Suprapubic skin (tissue), 4 donors: ENCODE data around the gene TTLL7.

Experiments
- CTCF ChIP-seq, 2 donors: fragments of 200-600 bp in 1 of 2; fragments of 450-650 bp in 1 of 2; sonication (generic) in 1 of 2; IDR thresholded peaks; one replicate each; pipeline ENCODE4 v1.5.1; 2016 to 2019; ENCODE audit warnings: antibody characterized with exemption in 2 of 2, mild to moderate bottlenecking in 1 of 2, moderate library complexity in 1 of 2
- POLR2A ChIP-seq, 2 donors: fragments of 450-650 bp; IDR thresholded peaks; one replicate each; pipeline ENCODE4 v1.6.1; 2017; ENCODE audit warnings: antibody characterized with exemption in 2 of 2, mild to moderate bottlenecking in 2 of 2, moderate library complexity in 2 of 2
- POLR2AphosphoS5 ChIP-seq, 3 donors: sonication (generic); formaldehyde crosslinking; IDR thresholded peaks; one replicate each; pipeline ENCODE4 v1.6.1; 2017; ENCODE audit warnings: antibody characterized with exemption in 3 of 3

- TF ChIP-seq POLR2A (IDR thresholded peaks at IDR 0.05) (no peak), CTCF (IDR thresholded peaks at IDR 0.05) (no peak), POLR2AphosphoS5 (IDR thresholded peaks at IDR 0.05) (no peak)
Observed at GRCh38 chr1:83970802-83971201, 28.1 kb downstream of the TTLL7 start.
